Measurements from ENCODE around the gene TM2D3.

TM2D3 gene

DNA sequence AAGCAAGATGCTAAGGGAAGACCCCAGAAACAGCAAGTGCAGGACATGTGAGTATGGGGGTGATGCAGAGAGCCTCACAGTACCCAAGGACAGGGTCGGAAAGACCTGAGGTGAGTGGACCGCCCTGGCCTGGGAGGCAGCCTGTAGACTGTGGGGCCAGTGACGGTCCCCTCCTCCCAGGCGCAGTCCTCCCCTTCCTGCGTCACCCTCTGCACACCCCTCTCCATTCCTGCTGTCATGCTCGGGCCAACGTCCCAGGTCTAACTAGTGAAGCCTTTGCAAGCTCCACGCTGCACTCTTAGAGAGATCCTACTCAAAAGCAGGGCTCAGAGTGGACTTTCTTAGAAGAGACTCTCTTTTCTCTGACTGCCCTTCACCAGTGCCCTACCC, 41.6 kb downstream of the TM2D3 start:
- TF ChIP-seq, protein P1, sequence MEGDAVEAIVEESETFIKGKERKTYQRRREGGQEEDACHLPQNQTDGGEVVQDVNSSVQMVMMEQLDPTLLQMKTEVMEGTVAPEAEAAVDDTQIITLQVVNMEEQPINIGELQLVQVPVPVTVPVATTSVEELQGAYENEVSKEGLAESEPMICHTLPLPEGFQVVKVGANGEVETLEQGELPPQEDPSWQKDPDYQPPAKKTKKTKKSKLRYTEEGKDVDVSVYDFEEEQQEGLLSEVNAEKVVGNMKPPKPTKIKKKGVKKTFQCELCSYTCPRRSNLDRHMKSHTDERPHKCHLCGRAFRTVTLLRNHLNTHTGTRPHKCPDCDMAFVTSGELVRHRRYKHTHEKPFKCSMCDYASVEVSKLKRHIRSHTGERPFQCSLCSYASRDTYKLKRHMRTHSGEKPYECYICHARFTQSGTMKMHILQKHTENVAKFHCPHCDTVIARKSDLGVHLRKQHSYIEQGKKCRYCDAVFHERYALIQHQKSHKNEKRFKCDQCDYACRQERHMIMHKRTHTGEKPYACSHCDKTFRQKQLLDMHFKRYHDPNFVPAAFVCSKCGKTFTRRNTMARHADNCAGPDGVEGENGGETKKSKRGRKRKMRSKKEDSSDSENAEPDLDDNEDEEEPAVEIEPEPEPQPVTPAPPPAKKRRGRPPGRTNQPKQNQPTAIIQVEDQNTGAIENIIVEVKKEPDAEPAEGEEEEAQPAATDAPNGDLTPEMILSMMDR (conservative IDR thresholded peaks at IDR 0.05): no peak
- no peak overlapping the region for H3K27ac ChIP-seq

GRCh38 chr15:101609742-101610610, 42.2 kb downstream of the TM2D3 start:
- no peak overlapping the region for H3K27ac ChIP-seq
- TF ChIP-seq, protein P1 (conservative IDR thresholded peaks at IDR 0.05): no peak

GRCh38 chr15:101608201-101608600, 44.0 kb downstream of the TM2D3 start:
- TF ChIP-seq, protein P1 (conservative IDR thresholded peaks at IDR 0.05): no peak
- no peak overlapping the region for H3K27ac ChIP-seq

- TF ChIP-seq, protein P1 (conservative IDR thresholded peaks at IDR 0.05): no peak
Observed at GRCh38 chr15:101607108-101607507, 45.1 kb downstream of the TM2D3 start.

DNA sequence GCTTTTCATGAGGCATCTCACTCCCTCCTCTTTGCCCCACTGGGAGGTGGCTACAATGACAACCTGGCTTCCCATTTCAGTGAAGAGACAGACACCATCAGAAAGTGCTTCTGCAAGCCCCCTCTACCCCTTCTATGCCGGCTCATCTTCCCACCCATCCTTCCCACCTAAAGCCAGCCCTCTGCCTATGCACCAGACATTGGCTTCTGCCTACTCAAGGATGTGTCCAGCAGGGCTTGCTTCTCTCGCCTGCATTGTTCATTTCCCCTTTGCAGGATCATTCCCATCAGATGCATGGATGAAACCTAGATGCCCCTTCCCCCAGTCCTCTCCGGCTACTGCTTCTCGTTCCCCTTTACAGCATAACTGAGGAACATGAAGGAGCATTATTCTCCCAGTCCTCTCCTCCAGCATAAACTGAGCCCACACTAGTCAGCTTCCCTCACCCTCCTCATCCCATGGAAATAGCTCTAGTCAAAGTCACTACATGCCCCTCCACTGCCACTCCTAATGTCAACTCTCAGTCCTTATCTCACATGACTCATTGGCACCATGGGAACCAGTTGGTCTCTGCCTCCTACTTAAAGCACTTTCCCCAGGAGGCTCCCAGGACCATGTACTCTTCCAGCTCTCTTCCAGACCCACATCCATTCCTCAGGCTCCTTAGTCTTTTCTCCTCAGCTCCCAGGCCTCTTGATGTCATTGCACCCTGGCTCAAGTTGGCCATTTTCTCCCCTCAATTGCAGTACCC, 47.9 kb downstream of the TM2D3 start:
- no peak overlapping the region for H3K27ac ChIP-seq

More at GRCh38 chr15:101607108-101607507, 45.1 kb downstream of the TM2D3 start:
- no peak overlapping the region for H3K27ac ChIP-seq

DNA sequence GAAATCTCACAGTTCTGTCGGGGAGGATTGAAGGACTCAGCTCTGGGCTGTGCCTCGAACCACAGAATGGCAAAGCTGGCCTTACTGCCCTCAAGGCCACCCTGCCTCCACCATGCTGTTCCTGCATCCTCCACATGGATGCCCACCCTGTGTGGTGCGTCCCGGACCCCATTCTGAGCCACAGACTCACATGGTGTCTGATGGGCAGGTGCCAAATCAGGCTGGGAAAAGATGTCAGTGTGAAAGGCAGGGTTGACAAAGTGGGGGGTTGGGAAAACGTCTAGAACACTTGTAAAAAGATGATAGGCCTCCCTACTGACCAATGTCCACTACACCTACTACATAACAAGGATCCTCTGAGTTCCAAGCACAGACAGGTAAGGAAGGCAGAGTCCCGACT, 49.4 kb downstream of the TM2D3 start:
- TF ChIP-seq, protein P1 (conservative IDR thresholded peaks at IDR 0.05): no peak
- H3K27ac ChIP-seq: no peak overlapping the region

More for the DNA sequence above, 47.9 kb downstream of the TM2D3 start:
- TF ChIP-seq, protein P1 (conservative IDR thresholded peaks at IDR 0.05): no peak

GRCh38 chr15:101600035-101600434, 52.1 kb downstream of the TM2D3 start:
- TF ChIP-seq, protein P1 (conservative IDR thresholded peaks at IDR 0.05): no peak
- no peak overlapping the region for H3K27ac ChIP-seq
